GM12878 (cell line): ENCODE results near the gene DIP2C. TPM values are rescaled to one million over a fixed set of nuclear protein-coding genes. Genes with fewer than 3 reads are reported as not detected.

Experiments
- ATAC-seq: fragments of 200-7000 bp; cut with Tn5 transposase; 3 replicates; pipeline ENCODE4 v1.9.1; 2020; ENCODE audit warnings: mild to moderate bottlenecking, moderate library complexity
- BruUV-seq: library from RNA; stranded (reverse); fragments of 400-500 nt; replicated peaks from 2 replicates; lab custom pipeline; 2021; lab: Mats Ljungman, UMichigan
- CTCF ChIA-PET: fragments of 300-600 bp; sonication (Branson Sonifier 250); formaldehyde crosslinking; extraction: SDS; loops from one replicate; lab custom pipeline; 2021; ENCODE audit warnings: inconsistent platforms; lab: Yijun Ruan, JAX
- POLR2A ChIA-PET: fragments of 350-600 bp; formaldehyde crosslinking; extraction: SDS; loops from one replicate; lab custom pipeline; 2021; ENCODE audit warnings: inconsistent platforms; lab: Charles Lee
- RAD21 ChIA-PET: fragments of 300-600 bp; sonication (Branson Sonifier 250); formaldehyde crosslinking; loops from one replicate; lab custom pipeline; 2023; ENCODE audit warnings: antibody characterized with exemption; ENCODE audit not compliant: unreplicated experiment; lab: Charles Lee
- SMC1A ChIA-PET: fragments of 300-600 bp; sonication (Branson Sonifier 250); formaldehyde crosslinking; loops from one replicate; lab custom pipeline; 2023; ENCODE audit not compliant: unreplicated experiment, uncharacterized antibody; lab: Charles Lee
- DNase-seq: peaks from one replicate; pipeline ENCODE4 v3.0.0-alpha.2; 2011; ENCODE audit warnings: low read depth, low spot score
- FAIRE-seq: peaks from 3 replicates; lab custom pipeline; 2011; peaks lifted over from hg19 to GRCh38; lab: Jason Lieb, UNC
- H2AFZ ChIP-seq: 2 replicates; pipeline ENCODE4 v1.6.0; 2011; ENCODE audit warnings: low read depth, low read length, control low read depth; ENCODE audit not compliant: control insufficient read depth
- H3K27ac ChIP-seq: 2 replicates; pipeline ENCODE4 v1.5.1; 2011; ENCODE audit warnings: control low read depth; ENCODE audit not compliant: control insufficient read depth, insufficient read depth
- H3K27me3 ChIP-seq, 2 experiments: replicated peaks in 1 of 2; 2 replicates each; pipeline versions ENCODE4 v1.6.0 to v1.6.1; 2011; ENCODE audit warnings: low read length in 1 of 2; ENCODE audit not compliant: control insufficient read depth in 2 of 2, insufficient read depth in 2 of 2
- H3K36me3 ChIP-seq, 2 experiments: 2 replicates each; pipeline ENCODE4 v1.5.1; 2011; ENCODE audit warnings: low read length in 1 of 2; ENCODE audit not compliant: control insufficient read depth in 2 of 2, insufficient read depth in 2 of 2
- H3K4me1 ChIP-seq: 2 replicates; pipeline ENCODE4 v1.6.1; 2011; ENCODE audit warnings: mild to moderate bottlenecking, low read length, moderate library complexity, mixed read lengths; ENCODE audit not compliant: control insufficient read depth, insufficient read depth
- H3K4me2 ChIP-seq: 2 replicates; pipeline ENCODE4 v1.6.0; 2011; ENCODE audit warnings: control low read depth; ENCODE audit not compliant: control insufficient read depth, insufficient read depth
- H3K4me3 ChIP-seq: fragments of 200-600 bp; sonication (generic); 2 replicates; pipeline ENCODE4 v1.5.1; 2016
- H3K79me2 ChIP-seq: 2 replicates; pipeline ENCODE4 v1.6.0; 2011; ENCODE audit warnings: low read length; ENCODE audit not compliant: control insufficient read depth, insufficient read depth
- H3K9ac ChIP-seq: 2 replicates; pipeline ENCODE4 v1.8.0; 2011; ENCODE audit warnings: low read length, control low read depth, mixed read lengths; ENCODE audit not compliant: control insufficient read depth, insufficient read depth
- H3K9me3 ChIP-seq: replicated peaks from 3 replicates; pipeline ENCODE4 v1.5.1; 2011; ENCODE audit warnings: mild to moderate bottlenecking, low read length; ENCODE audit not compliant: control insufficient read depth, insufficient read depth
- H4K20me1 ChIP-seq: 2 replicates; pipeline ENCODE4 v1.6.0; 2011; ENCODE audit not compliant: control insufficient read depth, insufficient read depth
- BCL3 ChIP-seq: IDR thresholded peaks from 2 replicates; pipeline ENCODE4 v1.6.1; 2011; ENCODE audit warnings: borderline replicate concordance, low read depth, mild to moderate bottlenecking, moderate library complexity, low read length; ENCODE audit not compliant: insufficient read depth, poor library complexity, severe bottlenecking
- CHD1 ChIP-seq: IDR thresholded peaks from 2 replicates; pipeline ENCODE4 v1.6.1; 2012; ENCODE audit warnings: low read depth, low read length, improper control_type of control experiment
- ETV6 ChIP-seq, 2 experiments: fragments of 450-650 bp in 1 of 2; IDR thresholded peaks in 1 of 2; conservative IDR thresholded peaks in 1 of 2; 2 replicates each; pipeline ENCODE4 v1.6.1; 2014; ENCODE audit warnings: antibody characterized with exemption in 1 of 2, borderline replicate concordance in 1 of 2, low read depth in 1 of 2, mild to moderate bottlenecking in 1 of 2, moderate library complexity in 1 of 2
- HSF1 ChIP-seq: fragments of 150-350 bp; IDR thresholded peaks from 2 replicates; pipeline ENCODE4 v1.6.1; 2014; ENCODE audit warnings: mild to moderate bottlenecking, low read depth, low read length
- JUNB ChIP-seq: IDR thresholded peaks from 2 replicates; pipeline ENCODE4 v1.6.1; 2016; ENCODE audit warnings: antibody characterized with exemption, mild to moderate bottlenecking
- NFYA ChIP-seq: IDR thresholded peaks from 2 replicates; pipeline ENCODE4 v1.6.1; 2011; ENCODE audit warnings: low read depth, mild to moderate bottlenecking, low read length, improper control_type of control experiment, borderline replicate concordance
- NR2F1 ChIP-seq: fragments of 450-650 bp; conservative IDR thresholded peaks from 2 replicates; pipeline ENCODE4 v1.6.1; 2017; ENCODE audit warnings: mild to moderate bottlenecking
- PBX3 ChIP-seq: IDR thresholded peaks from 2 replicates; pipeline ENCODE4 v1.6.1; 2011; ENCODE audit warnings: mild to moderate bottlenecking, low read depth, low read length, moderate library complexity; ENCODE audit not compliant: insufficient replicate concordance
- SREBF1 ChIP-seq: IDR thresholded peaks from 2 replicates; pipeline ENCODE4 v1.6.1; 2012; ENCODE audit warnings: mild to moderate bottlenecking, low read length
- SREBF2 ChIP-seq: IDR thresholded peaks from 2 replicates; pipeline ENCODE4 v1.6.1; 2012; ENCODE audit warnings: mild to moderate bottlenecking, low read length
- ZBED1 ChIP-seq: IDR thresholded peaks from 2 replicates; pipeline ENCODE4 v1.6.1; 2016; ENCODE audit warnings: borderline replicate concordance
- ZNF687 ChIP-seq: fragments of 450-650 bp; IDR thresholded peaks from 2 replicates; pipeline ENCODE4 v1.6.1; 2017; ENCODE audit warnings: mild to moderate bottlenecking, moderate library complexity
- WGBS: methylation state at CpG from one replicate; pipeline ENCODE4 v1.1.6; 2016; ENCODE audit warnings: low lambda C conversion rate; ENCODE audit not compliant: insufficient replicate concordance, insufficient coverage; ENCODE audit errors: missing lambda C conversion rate; 5-methylcytosine and 5-hydroxymethylcytosine counted together
- in situ Hi-C: fragments of 300-500 bp; cut with MboI; formaldehyde crosslinking; loops from 9 replicates; pipeline ENCODE4 v1.14.3; 2018; ENCODE audit warnings: mixed read lengths
- intact Hi-C: fragments of 100-400 bp; cut with micrococcal nuclease; formaldehyde crosslinking; loops from one replicate; pipeline ENCODE4 v1.14.2; 2022; ENCODE audit not compliant: unreplicated experiment
- polyA plus RNA-seq, 11 experiments: library from polyadenylated mRNA; depleted of rRNA in 4 of 11; unstranded in 6 of 11; stranded (reverse) in 5 of 11; fragments of >200 nt; fragmentation: Nextera tagmentation in 4 of 11; fragmentation: Illumina TruSeq in 1 of 11; extraction: Ambion mirVana in 4 of 11; extraction: Trizol in 1 of 11; gene quantifications; 1 replicate in 1 of 11; 2 replicates in 10 of 11; pipeline versions ENCODE4 v1.2.1 to v1.2.3, GENCODE V29; 2011 to 2016; ENCODE audit warnings: inconsistent platforms in 2 of 11, missing spikeins in 2 of 11, low read depth in 1 of 11
- total RNA-seq, 4 experiments: library from RNA; depleted of rRNA in 3 of 4; stranded (reverse); fragments of >200 nt in 3 of 4; fragmentation: Illumina TruSeq in 1 of 4; extraction: Trizol in 1 of 4; gene quantifications; 2 replicates each; pipeline versions ENCODE4 v1.2.1 to v1.2.3, GENCODE V29; 2013 to 2021

The DIP2C gene
- total and polyA plus RNA-seq, 10 of the 15 experiments (the other 5 are each of a cell fraction or from before 2014, with no cell fraction given): 0.01 to 0.10 (median 0.06) TPM

GRCh38 chr10:248307-248706 lies 441.2 kb downstream of the DIP2C start:
- no peaks in the 10 kb centered on the region for H3K79me2 ChIP-seq
- intact Hi-C loops: no loop called here
- ChIA-PET SMC1A (no interaction called here), POLR2A (no interaction called here), RAD21 (no interaction called here), CTCF (no interaction called here)
- ATAC-seq (no peak), FAIRE-seq (no peak), DNase-seq (no peak)
- BruUV-seq: no TSS peak
- H2AFZ ChIP-seq: no peak overlapping the region
- H3K27me3 ChIP-seq: no peaks in the 10 kb centered on the region
- no peak overlapping the region for H3K4me3 ChIP-seq
- H3K27ac ChIP-seq: no peak overlapping the region
- 97% methylated on average over 15 of the region's 15 CpGs for WGBS
- in situ Hi-C loops: no loop called here
- H3K9ac ChIP-seq: no peak overlapping the region
- H4K20me1 ChIP-seq: no peaks in the 10 kb centered on the region
- no peaks in the 10 kb centered on the region for H3K4me1 ChIP-seq
- no peaks in the 10 kb centered on the region for H3K9me3 ChIP-seq
- peaks cover 2 to 9% of the 10 kb centered on the region in 2 experiments; a peak in 3 of 4 replicates for H3K36me3 ChIP-seq
- H3K4me2 ChIP-seq: no peak overlapping the region
- TF ChIP-seq CHD1 (no peak), PBX3 (no peak), SREBF2 (no peak), NFYA (no peak), NR2F1 (no peak), SREBF1 (no peak), BCL3 (no peak), HSF1 (no peak), ZNF687 (no peak), ETV6 (conservative IDR thresholded peaks at IDR 0.05 in 1 of 2, IDR thresholded peaks at IDR 0.05 in 1 of 2; ENCODE audit: borderline replicate concordance in 1 of 2, low read depth in 1 of 2) (no peak), ZBED1 (no peak), JUNB (no peak)
